GM18870 (cell line): ENCODE measurements around the gene PTPA.
"Not testable (repeated sequence)": the region's sequence is repeated elsewhere in the genome, so short reads cannot be mapped to it uniquely, and the experiment has no call there.

Experiments used
- ATAC-seq: cut with Tn5 transposase; IDR thresholded peaks from one replicate; pipeline ENCODE4 v1.9.1; 2021; ENCODE audit warnings: moderate library complexity; ENCODE audit not compliant: unreplicated experiment

The PTPA gene

GRCh38 chr9:129174724-129175514, 63.7 kb downstream of the PTPA start:
- ATAC-seq: no peak

GRCh38 chr9:129175515-129175824, 64.3 kb downstream of the PTPA start:
- no peak for ATAC-seq

- ATAC-seq: no peak
These were observed 64.8 kb downstream of the PTPA start for GRCh38 chr9:129175825-129176633.

GRCh38 chr9:129176701-129177442, 65.7 kb downstream of the PTPA start:
- ATAC-seq: no peak

GRCh38 chr9:129177443-129177790, 66.2 kb downstream of the PTPA start:
- no peak for ATAC-seq

GRCh38 chr9:129177791-129178567, 66.8 kb downstream of the PTPA start, which contains the start of gene IER5L:
IER5L (minus strand) TSS chr9:129178261; CDS start chr9:129178052, 209 bp downstream.
- ATAC-seq: peak; percentile 72

- ATAC-seq: no peak
These were observed 67.6 kb downstream of the PTPA start for GRCh38 chr9:129178568-129179382.

GRCh38 chr9:129181246-129181645, 70.0 kb downstream of the PTPA start:
- no peak for ATAC-seq

- ATAC-seq: no peak
These were observed 70.9 kb downstream of the PTPA start for GRCh38 chr9:129182122-129182521.

- no peak for ATAC-seq
These were observed 71.6 kb downstream of the PTPA start for GRCh38 chr9:129182625-129183494.

GRCh38 chr9:129183495-129184218, 72.4 kb downstream of the PTPA start:
- no peak for ATAC-seq

GRCh38 chr9:129184219-129184524, 73.0 kb downstream of the PTPA start:
- no peak for ATAC-seq

- no peak for ATAC-seq
These were observed 73.4 kb downstream of the PTPA start for GRCh38 chr9:129184596-129185122.

GRCh38 chr9:129185402-129185801, 74.2 kb downstream of the PTPA start:
- ATAC-seq: no peak

- no peak for ATAC-seq
These were observed 74.8 kb downstream of the PTPA start for GRCh38 chr9:129185991-129186390.

GRCh38 chr9:129187042-129187441, 75.8 kb downstream of the PTPA start:
- no peak for ATAC-seq

- ATAC-seq: not testable (repeated sequence)
These were observed 78.8 kb downstream of the PTPA start for GRCh38 chr9:129189971-129190370.

GRCh38 chr9:129191234-129191633, 80.0 kb downstream of the PTPA start:
- no peak for ATAC-seq
